Naive thymus-derived CD8-positive, alpha-beta T cell (primary cell): ENCODE results near the gene PLSCR2. TPM values are rescaled to one million over a fixed set of nuclear protein-coding genes. Genes with fewer than 3 reads are reported as not detected.
"Not testable (repeated sequence)": the region's sequence is repeated elsewhere in the genome, so short reads cannot be mapped to it uniquely, and the experiment has no call there.

Experiments
- ATAC-seq, 2 donors: fragments of 150-1000 bp; cut with Tn5 transposase in 1 of 2; sonication (Bioruptor Pico), chemical (Tn5 transposase) in 1 of 2; 1 replicate in 1 of 2; 2 replicates in 1 of 2; pipeline ENCODE4 v1.10.0; 2021; ENCODE audit warnings: mild to moderate bottlenecking in 2 of 2, moderate library complexity in 2 of 2
- POLR2A ChIA-PET: fragments of 350-600 bp; sonication (Branson Sonifier 250); formaldehyde crosslinking; loops from one replicate; lab custom pipeline; 2021; ENCODE audit warnings: antibody characterized with exemption; lab: Charles Lee
- DNase-seq, 10 donors: peaks; one replicate each; pipeline versions ENCODE4 v3.0.0 to v3.0.0-alpha.2; 2020 to 2022
- H3K27ac Mint-ChIP-seq, 10 donors: one replicate each; pipeline ENCODE4 v1.8.0; 2020 to 2022; ENCODE audit warnings: mild to moderate bottlenecking in 10 of 10, mixed read lengths in 10 of 10, moderate library complexity in 4 of 10, inconsistent platforms in 1 of 10
- H3K27me3 Mint-ChIP-seq, 5 donors: one replicate each; pipeline ENCODE4 v1.8.0; 2021 to 2022; ENCODE audit warnings: mixed read lengths in 5 of 5
- H3K36me3 Mint-ChIP-seq, 3 donors: one replicate each; pipeline ENCODE4 v1.8.0; 2020 to 2022; ENCODE audit warnings: mixed read lengths in 3 of 3, mild to moderate bottlenecking in 2 of 3, inconsistent platforms in 1 of 3
- H3K4me1 Mint-ChIP-seq, 4 donors: one replicate each; pipeline ENCODE4 v1.8.0; 2021 to 2022; ENCODE audit warnings: mixed read lengths in 4 of 4
- H3K4me3 Mint-ChIP-seq, 10 donors: one replicate each; pipeline ENCODE4 v1.8.0; 2020 to 2022; ENCODE audit warnings: mild to moderate bottlenecking in 10 of 10, mixed read lengths in 10 of 10, moderate library complexity in 6 of 10, inconsistent platforms in 1 of 10
- H3K9me3 Mint-ChIP-seq, 9 donors: one replicate each; pipeline ENCODE4 v1.8.0; 2020 to 2022; ENCODE audit warnings: mixed read lengths in 9 of 9, mild to moderate bottlenecking in 3 of 9, inconsistent platforms in 1 of 9, moderate library complexity in 1 of 9
- polyA plus RNA-seq, 3 donors: library from polyadenylated mRNA; unstranded; fragments of 300-500 nt; fragmentation: Illumina TruSeq; gene quantifications; one replicate each; pipeline ENCODE4 v1.2.3, GENCODE V29; 2021
- total RNA-seq, 8 experiments: library from RNA in 2 of 8; stranded (reverse) in 2 of 8; gene quantifications; one replicate each; pipeline ENCODE4 v1.2.3 and lab custom pipeline; 2021 to 2026

Gene PLSCR2
- total and polyA plus RNA-seq, 5 experiments from 2014 or later, result 0.31 to 1.2 (median 0.76) TPM; not detected in 2

- Mint-ChIP-seq H3K36me3 (peaks cover 0 to 29% (median 21%) of the 10 kb centered on the region in 3 donors), H3K4me3 (no peak overlapping the region), H3K9me3 (peaks cover 8 to 42% (median 22%) of the 10 kb centered on the region in 9 donors), H3K27ac (no peak overlapping the region), H3K27me3 (peaks cover 0 to 11% (median 9%) of the 10 kb centered on the region in 5 donors), H3K4me1 (peaks cover 0 to 2% (median 0%) of the 10 kb centered on the region in 4 donors)
- ATAC-seq (no peak), DNase-seq (no peak)
- POLR2A ChIA-PET, result no interaction called here
Measured at GRCh38 chr3:146449076-146449475, 20.3 kb downstream of the PLSCR2 start.

GRCh38 chr3:146446026-146446425 lies 23.3 kb downstream of the PLSCR2 start:
- no peak overlapping the region for H3K4me3 Mint-ChIP-seq
- ATAC-seq (no peak), DNase-seq (no peak)
- H3K27ac Mint-ChIP-seq, result no peak overlapping the region
- POLR2A ChIA-PET, result no interaction called here
- H3K27me3 Mint-ChIP-seq, result peaks cover 0 to 11% (median 8%) of the 10 kb centered on the region in 5 donors
- peaks cover 0 to 29% (median 19%) of the 10 kb centered on the region in 3 donors for H3K36me3 Mint-ChIP-seq
- peaks cover 8 to 42% (median 22%) of the 10 kb centered on the region in 9 donors for H3K9me3 Mint-ChIP-seq
- H3K4me1 Mint-ChIP-seq, result peaks cover 0 to 2% (median 0%) of the 10 kb centered on the region in 4 donors

GRCh38 chr3:146440310-146440709 lies 29.1 kb downstream of the PLSCR2 start:
- Mint-ChIP-seq H3K36me3 (peaks cover 3 to 24% (median 4%) of the 10 kb centered on the region in 3 donors), H3K9me3 (peaks cover 1 to 50% (median 26%) of the 10 kb centered on the region in 9 donors)
- H3K27ac Mint-ChIP-seq, POLR2A ChIA-PET, DNase-seq, H3K27me3 Mint-ChIP-seq, H3K4me1 Mint-ChIP-seq, H3K4me3 Mint-ChIP-seq, ATAC-seq: not testable (repeated sequence)

- POLR2A ChIA-PET, result no interaction called here
- Mint-ChIP-seq H3K27me3 (peaks cover 0 to 6% (median 1%) of the 10 kb centered on the region in 5 donors), H3K4me3 (no peak overlapping the region), H3K27ac (no peak overlapping the region), H3K36me3 (peaks cover 2 to 6% (median 2%) of the 10 kb centered on the region in 3 donors), H3K9me3 (peaks cover 0 to 46% (median 18%) of the 10 kb centered on the region in 9 donors), H3K4me1 (no peaks in the 10 kb centered on the region)
- ATAC-seq (no peak), DNase-seq (no peak)
Measured at GRCh38 chr3:146432066-146432465, 37.3 kb downstream of the PLSCR2 start.

GRCh38 chr3:146431240-146431639 lies 38.1 kb downstream of the PLSCR2 start:
- peaks cover 0 to 38% (median 10%) of the 10 kb centered on the region in 9 donors for H3K9me3 Mint-ChIP-seq
- no peak overlapping the region for H3K4me3 Mint-ChIP-seq
- peaks cover 2 to 6% (median 2%) of the 10 kb centered on the region in 3 donors for H3K36me3 Mint-ChIP-seq
- ATAC-seq (no peak), DNase-seq (no peak)
- no peak overlapping the region for H3K27ac Mint-ChIP-seq
- POLR2A ChIA-PET, result no interaction called here
- H3K27me3 Mint-ChIP-seq, result peaks cover 0 to 6% (median 2%) of the 10 kb centered on the region in 5 donors
- H3K4me1 Mint-ChIP-seq, result no peaks in the 10 kb centered on the region

GRCh38 chr3:146425341-146425740 lies 44.0 kb downstream of the PLSCR2 start:
- peaks cover 0 to 16% (median 8%) of the 10 kb centered on the region in 9 donors for H3K9me3 Mint-ChIP-seq
- H3K4me1 Mint-ChIP-seq, result peaks cover 0 to 1% (median 0%) of the 10 kb centered on the region in 4 donors
- peaks cover 0 to 8% (median 3%) of the 10 kb centered on the region in 5 donors for H3K27me3 Mint-ChIP-seq
- DNase-seq (no peak), ATAC-seq (no peak)
- POLR2A ChIA-PET, result no interaction called here
- H3K27ac Mint-ChIP-seq, result no peak overlapping the region
- peaks cover 2 to 6% (median 2%) of the 10 kb centered on the region in 3 donors for H3K36me3 Mint-ChIP-seq
- no peak overlapping the region for H3K4me3 Mint-ChIP-seq

- H3K27me3 Mint-ChIP-seq, result peaks cover 0 to 6% (median 3%) of the 10 kb centered on the region in 5 donors
- H3K4me3 Mint-ChIP-seq, result no peak overlapping the region
- no peaks in the 10 kb centered on the region for H3K36me3 Mint-ChIP-seq
- DNase-seq (no peak), ATAC-seq (no peak)
- peaks cover 0 to 1% (median 0%) of the 10 kb centered on the region in 4 donors for H3K4me1 Mint-ChIP-seq
- H3K9me3 Mint-ChIP-seq, result peaks cover 0 to 5% (median 0%) of the 10 kb centered on the region in 9 donors
- H3K27ac Mint-ChIP-seq, result no peak overlapping the region
- POLR2A ChIA-PET, result no interaction called here
Measured at GRCh38 chr3:146421819-146422759, 47.3 kb downstream of the PLSCR2 start.

- Mint-ChIP-seq H3K9me3 (peaks cover 11 to 29% (median 18%) of the 10 kb centered on the region in 9 donors), H3K36me3 (peaks cover 0 to 12% (median 10%) of the 10 kb centered on the region in 3 donors), H3K4me1 (no peaks in the 10 kb centered on the region), H3K4me3 (no peak overlapping the region), H3K27ac (no peak overlapping the region), H3K27me3 (peaks cover 0 to 4% (median 0%) of the 10 kb centered on the region in 5 donors)
- POLR2A ChIA-PET, result no interaction called here
- no peak for ATAC-seq
- no peak for DNase-seq
Measured at GRCh38 chr3:146416366-146416765, 53.0 kb downstream of the PLSCR2 start.

- Mint-ChIP-seq H3K4me3 (no peak overlapping the region), H3K9me3 (peaks cover 12 to 35% (median 21%) of the 10 kb centered on the region in 9 donors), H3K4me1 (no peaks in the 10 kb centered on the region), H3K27ac (no peak overlapping the region), H3K27me3 (peaks cover 0 to under 1% (median 0%) of the 10 kb centered on the region in 5 donors), H3K36me3 (peaks cover 0 to 12% (median 10%) of the 10 kb centered on the region in 3 donors)
- POLR2A ChIA-PET, result no interaction called here
- DNase-seq, result no peak
- no peak for ATAC-seq
Measured at GRCh38 chr3:146414010-146414409, 55.4 kb downstream of the PLSCR2 start.

- ATAC-seq, H3K27ac Mint-ChIP-seq, DNase-seq, POLR2A ChIA-PET, H3K27me3 Mint-ChIP-seq, H3K4me1 Mint-ChIP-seq: not testable (repeated sequence)
- Mint-ChIP-seq H3K9me3 (peaks cover 12 to 35% (median 21%) of the 10 kb centered on the region in 9 donors), H3K4me3 (peak overlapping the region in 1 of 10 donors; percentile 48), H3K36me3 (peaks cover 0 to 12% (median 10%) of the 10 kb centered on the region in 3 donors)
Measured at GRCh38 chr3:146412711-146413110, 56.6 kb downstream of the PLSCR2 start.

GRCh38 chr3:146407956-146408355 lies 61.4 kb downstream of the PLSCR2 start:
- POLR2A ChIA-PET, result no interaction called here
- no peak for ATAC-seq
- Mint-ChIP-seq H3K4me1 (no peaks in the 10 kb centered on the region), H3K27ac (no peak overlapping the region), H3K9me3 (peaks cover 6 to 26% (median 16%) of the 10 kb centered on the region in 9 donors), H3K27me3 (peaks cover 0 to 5% (median 2%) of the 10 kb centered on the region in 5 donors), H3K36me3 (peaks cover 0 to 12% (median 10%) of the 10 kb centered on the region in 3 donors), H3K4me3 (no peak overlapping the region)
- DNase-seq, result no peak

GRCh38 chr3:146404436-146404835 lies 64.9 kb downstream of the PLSCR2 start:
- H3K9me3 Mint-ChIP-seq, result peaks cover 0 to 7% (median 0%) of the 10 kb centered on the region in 9 donors
- no peaks in the 10 kb centered on the region for H3K4me1 Mint-ChIP-seq
- H3K36me3 Mint-ChIP-seq, result peaks cover 0 to 6% (median 2%) of the 10 kb centered on the region in 3 donors
- no peak for ATAC-seq
- peaks cover 0 to 5% (median 2%) of the 10 kb centered on the region in 5 donors for H3K27me3 Mint-ChIP-seq
- DNase-seq, result no peak
- no peak overlapping the region for H3K27ac Mint-ChIP-seq
- POLR2A ChIA-PET, result no interaction called here
- H3K4me3 Mint-ChIP-seq, result no peak overlapping the region

GRCh38 chr3:146403792-146404191 lies 65.6 kb downstream of the PLSCR2 start:
- DNase-seq, result no peak
- no peaks in the 10 kb centered on the region for H3K4me1 Mint-ChIP-seq
- H3K9me3 Mint-ChIP-seq, result peaks cover 0 to 3% (median 0%) of the 10 kb centered on the region in 9 donors
- H3K27me3 Mint-ChIP-seq, result peaks cover 0 to 5% (median 2%) of the 10 kb centered on the region in 5 donors
- POLR2A ChIA-PET, result no interaction called here
- H3K27ac Mint-ChIP-seq, result no peak overlapping the region
- H3K36me3 Mint-ChIP-seq, result peaks cover 0 to 6% (median 2%) of the 10 kb centered on the region in 3 donors
- no peak overlapping the region for H3K4me3 Mint-ChIP-seq
- ATAC-seq, result no peak
